BLaER1 (cell line): Measurements from ENCODE around the gene FBH1.

ENCODE experiments used
- H3K27ac ChIP-seq: shearing (Covaris generic); formaldehyde crosslinking; 2 replicates; pipeline ENCODE4 v1.8.1; 2022
- H3K27me3 ChIP-seq: shearing (Covaris generic); formaldehyde crosslinking; 2 replicates; pipeline ENCODE4 v1.8.1; 2022
- H3K36me3 ChIP-seq: shearing (Covaris generic); formaldehyde crosslinking; 2 replicates; pipeline ENCODE4 v1.8.1; 2022
- H3K4me1 ChIP-seq: shearing (Covaris generic); formaldehyde crosslinking; 2 replicates; pipeline ENCODE4 v1.8.1; 2022
- H3K4me2 ChIP-seq: shearing (Covaris generic); formaldehyde crosslinking; 2 replicates; pipeline ENCODE4 v1.8.1; 2022
- H3K4me3 ChIP-seq: shearing (Covaris generic); formaldehyde crosslinking; 2 replicates; pipeline ENCODE4 v1.8.1; 2022
- H3K9ac ChIP-seq: shearing (Covaris generic); formaldehyde crosslinking; 2 replicates; pipeline ENCODE4 v1.8.1; 2022
- H3K9me3 ChIP-seq: shearing (Covaris generic); formaldehyde crosslinking; 2 replicates; pipeline ENCODE4 v1.8.1; 2022
- H4K20me1 ChIP-seq: shearing (Covaris generic); formaldehyde crosslinking; 2 replicates; pipeline ENCODE4 v1.8.1; 2022
- Cebpa-rat ChIP-seq: shearing (Covaris generic); IDR thresholded peaks from 2 replicates; pipeline ENCODE4 v1.8.1; 2022

The FBH1 gene

DNA sequence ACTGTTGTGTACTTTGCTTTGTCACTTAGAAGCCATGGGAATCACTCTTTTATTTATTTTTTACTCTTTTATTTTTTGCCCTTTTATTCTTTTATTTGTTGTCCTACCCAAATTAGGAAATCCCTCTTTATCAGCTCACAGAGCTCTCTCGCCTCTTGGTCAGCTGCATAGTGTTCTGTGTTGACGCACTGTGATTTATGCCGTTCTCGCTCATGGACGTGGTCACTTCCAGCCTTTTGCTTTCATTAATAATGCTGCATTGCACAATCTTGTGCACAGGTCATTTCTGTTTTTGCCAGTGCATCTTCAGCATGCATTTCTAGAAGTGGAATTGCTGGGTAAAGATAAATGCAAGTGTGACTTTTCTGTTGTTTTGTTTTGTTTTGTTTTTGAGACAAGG, 42.3 kb downstream of the FBH1 start:
- H3K4me3 ChIP-seq: no peak overlapping the region
- H3K36me3 ChIP-seq: peaks cover 98% of the 10 kb centered on the region
- no peak overlapping the region for H3K9ac ChIP-seq
- no peak; the same call in 1 of the 2 replicates for TF ChIP-seq Cebpa-rat
- H3K9me3 ChIP-seq: no peaks in the 10 kb centered on the region
- no peaks in the 10 kb centered on the region for H3K4me1 ChIP-seq
- no peak overlapping the region for H3K27ac ChIP-seq
- H4K20me1 ChIP-seq: no peaks in the 10 kb centered on the region
- no peaks in the 10 kb centered on the region for H3K27me3 ChIP-seq
- no peak overlapping the region for H3K4me2 ChIP-seq

DNA sequence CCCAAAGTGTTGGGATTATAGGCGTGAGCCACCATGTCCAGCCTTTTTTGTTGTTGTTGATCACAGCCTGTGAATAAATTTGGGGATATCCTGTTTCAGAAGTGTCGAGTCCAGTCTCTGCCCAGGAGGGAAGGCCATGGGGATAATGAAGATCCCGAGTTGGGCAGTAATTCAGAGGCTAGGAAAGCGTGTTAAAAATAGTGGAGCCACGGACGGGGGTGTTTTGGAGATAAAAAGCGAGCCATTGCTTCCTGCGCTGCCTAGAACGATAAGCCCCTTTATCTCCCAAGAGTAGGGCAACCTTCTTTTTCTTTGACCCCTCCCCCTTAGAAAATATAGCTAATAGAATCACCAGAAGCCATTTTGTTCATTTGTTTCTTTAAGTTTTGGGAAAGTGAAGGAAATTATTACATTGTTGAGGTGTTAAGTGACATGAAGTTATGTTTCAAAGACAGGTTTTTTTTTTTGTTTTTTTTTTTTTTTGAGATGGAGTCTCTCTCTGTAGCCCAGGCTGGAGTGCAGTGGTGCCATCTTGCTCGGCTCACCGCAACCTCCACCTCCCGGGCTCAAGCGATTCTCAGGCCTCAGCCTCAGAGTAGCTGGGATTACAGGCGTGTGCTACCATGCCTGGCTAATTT, 44.0 kb downstream of the FBH1 start:
- H3K4me1 ChIP-seq: no peaks in the 10 kb centered on the region
- H3K36me3 ChIP-seq: peaks cover 98% of the 10 kb centered on the region
- H3K4me2 ChIP-seq: no peak overlapping the region
- H3K9ac ChIP-seq: no peak overlapping the region
- TF ChIP-seq Cebpa-rat: no peak
- H3K4me3 ChIP-seq: no peak overlapping the region
- no peak overlapping the region for H3K27ac ChIP-seq
- H3K27me3 ChIP-seq: no peaks in the 10 kb centered on the region
- H4K20me1 ChIP-seq: no peaks in the 10 kb centered on the region
- H3K9me3 ChIP-seq: no peaks in the 10 kb centered on the region

DNA sequence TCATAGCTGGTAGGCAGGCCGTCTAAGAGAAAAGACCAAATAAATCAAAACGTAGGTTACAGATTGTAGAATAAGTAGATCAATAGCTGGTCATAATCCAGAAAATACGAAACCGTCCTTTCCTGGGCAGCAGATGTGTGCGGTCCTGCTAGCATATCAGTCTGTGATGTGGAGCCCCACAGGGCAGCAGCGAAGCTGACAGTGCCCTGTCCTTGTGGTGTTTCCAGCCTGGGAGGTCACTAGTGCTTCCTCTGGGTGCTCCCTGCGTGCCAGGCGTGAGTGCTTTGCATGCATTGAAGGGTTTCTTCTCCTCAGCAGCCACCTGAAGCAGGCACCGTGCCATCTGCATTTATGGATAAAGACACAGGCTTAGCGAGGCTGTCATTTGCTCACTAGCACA, 45.6 kb downstream of the FBH1 start:
- TF ChIP-seq Cebpa-rat: no peak
- Histone ChIP-seq H3K9ac (no peak overlapping the region), H3K36me3 (peaks cover 86% of the 10 kb centered on the region), H3K4me2 (no peak overlapping the region), H3K4me1 (no peaks in the 10 kb centered on the region), H3K4me3 (no peak overlapping the region), H3K27me3 (no peaks in the 10 kb centered on the region), H3K9me3 (no peaks in the 10 kb centered on the region), H4K20me1 (no peaks in the 10 kb centered on the region), H3K27ac (no peak overlapping the region)

DNA sequence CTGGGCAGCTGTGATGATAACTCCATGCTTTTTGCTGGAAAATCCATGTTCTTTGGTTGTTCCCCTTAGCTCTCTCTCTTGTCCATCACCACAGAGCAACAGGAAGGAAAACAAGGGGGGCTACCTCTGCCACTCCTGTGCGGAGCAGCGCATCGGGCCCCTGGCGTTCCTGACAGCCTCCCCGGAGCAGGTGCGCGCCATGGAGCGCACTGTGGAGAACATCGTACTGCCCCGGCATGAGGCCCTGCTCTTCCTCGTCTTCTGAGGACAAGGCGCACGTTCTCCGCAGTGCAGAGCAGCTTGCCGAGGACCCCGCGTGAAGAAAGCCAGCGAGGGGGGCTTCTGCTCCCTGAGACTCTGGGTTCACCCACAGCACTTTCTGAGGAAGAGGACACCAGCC, 47.0 kb downstream of the FBH1 start:
- no peak overlapping the region for H3K4me2 ChIP-seq

DNA sequence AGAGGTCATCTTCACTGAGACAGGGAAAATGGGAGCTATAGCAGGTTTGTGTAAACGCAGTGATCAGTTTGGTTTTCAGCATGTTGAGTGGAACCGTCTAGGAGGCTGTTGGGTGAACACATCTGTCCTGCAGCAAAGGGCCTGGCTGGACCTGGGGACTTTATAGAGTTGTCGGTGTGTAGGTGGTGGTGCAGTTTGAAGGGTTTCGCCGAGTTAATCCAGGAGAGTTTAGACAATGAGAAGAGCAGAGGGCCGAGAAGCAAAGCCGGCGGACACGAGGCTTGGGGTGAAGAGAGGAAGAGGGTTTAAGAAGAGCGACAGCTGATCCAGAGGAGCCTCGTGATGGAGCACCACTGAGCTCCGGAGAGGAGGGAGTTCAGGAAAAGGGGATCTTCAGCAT, 48.2 kb downstream of the FBH1 start:
- TF ChIP-seq Cebpa-rat: no peak
- Histone ChIP-seq H3K4me3 (no peak overlapping the region), H3K9me3 (no peaks in the 10 kb centered on the region), H3K4me2 (no peak overlapping the region), H3K27ac (no peak overlapping the region), H3K27me3 (no peaks in the 10 kb centered on the region), H3K9ac (no peak overlapping the region), H3K36me3 (peaks cover 62% of the 10 kb centered on the region), H4K20me1 (no peaks in the 10 kb centered on the region), H3K4me1 (peaks cover 17% of the 10 kb centered on the region)

More for the DNA sequence above, 47.0 kb downstream of the FBH1 start:
- Histone ChIP-seq H3K4me1 (peaks cover 12% of the 10 kb centered on the region), H3K4me3 (no peak overlapping the region), H3K36me3 (peaks cover 75% of the 10 kb centered on the region), H3K9ac (no peak overlapping the region), H4K20me1 (no peaks in the 10 kb centered on the region), H3K27me3 (no peaks in the 10 kb centered on the region), H3K9me3 (no peaks in the 10 kb centered on the region), H3K27ac (no peak overlapping the region)
- TF ChIP-seq Cebpa-rat: no peak

DNA sequence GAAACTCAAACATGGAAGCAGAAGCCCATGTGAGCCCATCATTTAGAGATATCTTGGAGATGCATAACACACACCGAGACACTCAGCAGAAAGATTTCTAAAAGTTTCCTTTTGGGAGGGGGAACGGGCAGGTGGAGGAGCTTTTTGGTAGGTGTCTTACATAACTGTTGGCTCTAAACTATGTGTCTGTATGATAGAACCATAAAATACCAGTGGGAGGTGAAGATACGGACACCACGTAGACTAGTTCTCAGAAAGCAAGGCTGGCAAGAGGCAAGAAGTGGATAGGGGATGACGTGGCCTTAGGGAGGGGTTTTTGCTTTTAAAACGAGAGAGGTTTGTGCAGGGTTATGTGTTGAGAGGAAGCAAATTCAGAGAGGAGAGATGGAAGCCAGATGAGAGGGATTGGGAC, 50.8 kb downstream of the FBH1 start:
- H3K36me3 ChIP-seq: peaks cover 37% of the 10 kb centered on the region
- no peak overlapping the region for H3K27ac ChIP-seq
- H3K4me1 ChIP-seq: peaks cover 26% of the 10 kb centered on the region
- H3K4me3 ChIP-seq: no peak overlapping the region
- no peaks in the 10 kb centered on the region for H4K20me1 ChIP-seq
- H3K4me2 ChIP-seq: no peak overlapping the region
- H3K27me3 ChIP-seq: no peaks in the 10 kb centered on the region
- no peak for TF ChIP-seq Cebpa-rat
- no peaks in the 10 kb centered on the region for H3K9me3 ChIP-seq
- H3K9ac ChIP-seq: no peak overlapping the region

DNA sequence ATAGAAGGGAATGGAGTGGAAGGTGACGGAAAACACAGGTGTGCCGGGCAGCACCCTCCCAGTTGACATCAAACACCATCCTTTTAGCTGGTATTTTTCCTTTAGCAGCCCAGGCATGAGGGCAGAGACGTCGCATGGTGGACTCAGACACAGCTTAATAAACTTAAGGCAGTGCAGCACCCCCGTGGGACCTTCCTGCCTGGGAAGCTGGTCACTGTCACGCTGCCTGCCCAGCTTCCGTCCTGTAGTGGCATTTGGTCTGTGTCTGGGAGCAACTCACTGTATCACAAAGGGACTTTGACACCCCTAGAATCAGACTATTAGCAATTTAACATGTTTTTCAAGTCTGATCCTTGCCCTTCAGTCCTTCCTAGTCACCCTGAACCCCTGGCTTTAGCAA, 51.5 kb downstream of the FBH1 start:
- H4K20me1 ChIP-seq: no peaks in the 10 kb centered on the region
- H3K4me2 ChIP-seq: peak overlapping the region; percentile 70
- no peaks in the 10 kb centered on the region for H3K27me3 ChIP-seq
- H3K9me3 ChIP-seq: no peaks in the 10 kb centered on the region
- no peak for TF ChIP-seq Cebpa-rat
- H3K4me3 ChIP-seq: no peak overlapping the region
- peak overlapping the region; percentile 9; the same call in 1 of the 2 replicates for H3K9ac ChIP-seq
- peak overlapping the region; percentile 50; the same call in 1 of the 2 replicates for H3K27ac ChIP-seq
- H3K36me3 ChIP-seq: peaks cover 29% of the 10 kb centered on the region
- peaks cover 33% of the 10 kb centered on the region for H3K4me1 ChIP-seq

DNA sequence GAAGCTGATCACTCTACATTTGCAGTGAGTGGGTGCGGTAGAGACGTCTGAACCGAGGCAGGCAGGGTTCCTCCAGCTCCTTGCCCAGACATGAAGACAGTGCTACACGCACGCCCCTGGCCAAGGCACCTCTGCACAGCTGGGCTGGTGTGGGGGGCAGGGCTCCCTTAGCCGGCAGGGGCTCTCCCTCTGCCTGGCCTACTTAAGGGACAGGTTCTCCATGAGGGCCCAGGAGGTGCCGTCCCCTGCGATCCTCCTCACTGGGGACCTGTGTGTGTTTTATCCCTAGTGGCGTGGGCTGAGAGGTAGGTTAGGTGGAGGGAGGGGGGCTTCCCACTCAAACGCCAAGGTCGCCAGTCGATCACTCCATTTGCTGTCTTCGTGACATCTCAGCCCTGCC, 52.0 kb downstream of the FBH1 start:
- Histone ChIP-seq H3K27ac (peak overlapping the region; percentile 50; the same call in 1 of the 2 replicates), H3K9me3 (no peaks in the 10 kb centered on the region), H3K36me3 (peaks cover 25% of the 10 kb centered on the region)

DNA sequence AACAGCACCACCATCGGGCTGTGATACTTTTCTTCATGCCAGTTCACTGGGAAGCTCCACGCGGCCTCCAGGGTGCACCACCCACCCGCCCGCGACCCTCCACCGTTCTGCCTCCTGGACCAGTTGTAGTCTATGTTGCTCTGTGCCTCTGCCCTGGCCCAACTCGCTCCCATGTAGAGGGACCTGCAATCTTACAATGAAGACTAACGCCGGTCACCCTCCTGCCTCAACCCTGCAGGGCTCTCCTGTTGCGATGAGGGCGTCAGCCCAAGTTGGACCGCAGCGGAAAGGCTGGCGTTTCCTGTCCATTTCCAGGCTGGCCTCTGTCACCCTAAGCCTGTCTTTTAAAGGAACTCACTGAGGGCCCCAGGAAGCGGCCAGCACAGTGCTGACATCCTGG, 52.4 kb downstream of the FBH1 start:
- TF ChIP-seq Cebpa-rat: no peak
- Histone ChIP-seq H3K4me2 (no peak overlapping the region), H3K27ac (no peak overlapping the region), H3K4me3 (no peak overlapping the region), H3K9me3 (no peaks in the 10 kb centered on the region), H3K9ac (no peak overlapping the region), H3K36me3 (peaks cover 20% of the 10 kb centered on the region), H3K4me1 (peaks cover 40% of the 10 kb centered on the region), H3K27me3 (no peaks in the 10 kb centered on the region), H4K20me1 (no peaks in the 10 kb centered on the region)

More for the DNA sequence above, 52.0 kb downstream of the FBH1 start:
- H3K27me3 ChIP-seq: no peaks in the 10 kb centered on the region
- peak overlapping the region; percentile 70 for H3K4me2 ChIP-seq
- no peak for TF ChIP-seq Cebpa-rat
- peaks cover 38% of the 10 kb centered on the region for H3K4me1 ChIP-seq
- H3K4me3 ChIP-seq: no peak overlapping the region
- H3K9ac ChIP-seq: peak overlapping the region; percentile 9; the same call in 1 of the 2 replicates
- no peaks in the 10 kb centered on the region for H4K20me1 ChIP-seq

DNA sequence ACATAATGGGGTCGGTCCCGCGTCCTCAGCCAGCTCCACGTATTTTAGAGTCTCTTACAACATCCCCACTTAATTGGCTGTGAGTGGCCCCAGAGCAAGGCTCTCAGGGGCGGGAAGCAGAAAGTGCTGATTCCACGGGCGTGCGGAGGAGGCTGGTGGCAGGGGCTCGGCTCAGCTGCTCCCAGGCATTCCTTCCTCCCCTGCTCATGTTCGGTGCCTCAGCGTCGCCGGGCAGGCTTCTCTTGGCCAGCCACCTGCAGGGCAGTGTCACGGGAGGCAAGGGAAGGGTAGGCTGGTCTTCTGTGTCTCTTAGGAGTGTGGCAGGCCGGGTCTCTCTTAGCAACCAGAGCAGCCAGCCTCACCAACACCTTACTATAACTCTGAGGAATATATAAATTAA, 53.5 kb downstream of the FBH1 start:
- H3K4me3 ChIP-seq: no peak overlapping the region
- H3K4me1 ChIP-seq: peaks cover 40% of the 10 kb centered on the region
- H3K27ac ChIP-seq: no peak overlapping the region
- H4K20me1 ChIP-seq: no peaks in the 10 kb centered on the region
- peaks cover 10% of the 10 kb centered on the region for H3K36me3 ChIP-seq
- H3K9ac ChIP-seq: no peak overlapping the region
- no peaks in the 10 kb centered on the region for H3K27me3 ChIP-seq
- no peaks in the 10 kb centered on the region for H3K9me3 ChIP-seq
- H3K4me2 ChIP-seq: no peak overlapping the region
- TF ChIP-seq Cebpa-rat: no peak
